ENCODE results near the gene KCNQ5.

The KCNQ5 gene

GRCh38 chr6:72619883-72620696, 1.8 kb upstream of the KCNQ5 start:
- Histone ChIP-seq H2AFZ (ENCODE audit: low read depth) (peak overlapping the region; percentile 87), H3K79me2 (ENCODE audit: insufficient read depth, low read depth) (peaks cover 25% of the 10 kb centered on the region), H3K36me3 (ENCODE audit: insufficient read depth) (no peaks in the 10 kb centered on the region), H3K9ac (peak overlapping the region; percentile 97; the same call in 1 of the 2 replicates), H3K4me1 (ENCODE audit: low read depth, poor library complexity, severe bottlenecking) (peaks cover 31% of the 10 kb centered on the region), H3K4me2 (peak overlapping the region; percentile 85), H3K27me3 (ENCODE audit: insufficient read depth, low read depth) (no peaks in the 10 kb centered on the region), H4K20me1 (ENCODE audit: insufficient read depth) (no peaks in the 10 kb centered on the region), H3K27ac (peak overlapping the region; percentile 96), H3K4me3 (IDR thresholded peaks at IDR 0.05; ENCODE audit: insufficient read depth, low read depth, low read length) (peak overlapping the region; percentile 4)
- TF ChIP-seq CTCF (conservative IDR thresholded peaks at IDR 0.05; ENCODE audit: low read depth, low read length) = no peak

- H3K27ac ChIP-seq = peak overlapping the region; percentile 96
- H3K9ac ChIP-seq = peak overlapping the region; percentile 97
- H3K4me1 ChIP-seq (ENCODE audit: low read depth, poor library complexity, severe bottlenecking) = peaks cover 39% of the 10 kb centered on the region
- peak overlapping the region; percentile 4 for H3K4me3 ChIP-seq (IDR thresholded peaks at IDR 0.05; ENCODE audit: insufficient read depth, low read depth, low read length)
- peaks cover 33% of the 10 kb centered on the region for H3K79me2 ChIP-seq (ENCODE audit: insufficient read depth, low read depth)
- TF ChIP-seq CTCF (conservative IDR thresholded peaks at IDR 0.05; ENCODE audit: low read depth, low read length) = no peak
- H4K20me1 ChIP-seq (ENCODE audit: insufficient read depth) = no peaks in the 10 kb centered on the region
- H3K27me3 ChIP-seq (ENCODE audit: insufficient read depth, low read depth) = no peaks in the 10 kb centered on the region
- no peaks in the 10 kb centered on the region for H3K36me3 ChIP-seq (ENCODE audit: insufficient read depth)
- peak overlapping the region; percentile 85 for H3K4me2 ChIP-seq
- peak overlapping the region; percentile 87 for H2AFZ ChIP-seq (ENCODE audit: low read depth)
These were observed 983 bp upstream of the KCNQ5 start for GRCh38 chr6:72620871-72621290.

GRCh38 chr6:72622094-72622940, 453 bp downstream of the KCNQ5 start:
- Histone ChIP-seq H3K36me3 (ENCODE audit: insufficient read depth) (no peaks in the 10 kb centered on the region), H3K9ac (peak overlapping the region; percentile 97), H3K4me1 (ENCODE audit: low read depth, poor library complexity, severe bottlenecking) (peaks cover 41% of the 10 kb centered on the region), H3K27me3 (ENCODE audit: insufficient read depth, low read depth) (no peaks in the 10 kb centered on the region), H2AFZ (ENCODE audit: low read depth) (peak overlapping the region; percentile 87), H4K20me1 (ENCODE audit: insufficient read depth) (no peaks in the 10 kb centered on the region), H3K4me2 (peak overlapping the region; percentile 85), H3K79me2 (ENCODE audit: insufficient read depth, low read depth) (peaks cover 48% of the 10 kb centered on the region), H3K4me3 (IDR thresholded peaks at IDR 0.05; ENCODE audit: insufficient read depth, low read depth, low read length) (peak overlapping the region; percentile 23), H3K27ac (peak overlapping the region; percentile 96)
- no peak for TF ChIP-seq CTCF (conservative IDR thresholded peaks at IDR 0.05; ENCODE audit: low read depth, low read length)

- Histone ChIP-seq H2AFZ (ENCODE audit: low read depth) (no peak overlapping the region), H3K9ac (peak overlapping the region; percentile 97; the same call in 1 of the 2 replicates), H3K4me3 (IDR thresholded peaks at IDR 0.05; ENCODE audit: insufficient read depth, low read depth, low read length) (no peak overlapping the region), H3K79me2 (ENCODE audit: insufficient read depth, low read depth) (peaks cover 63% of the 10 kb centered on the region), H3K4me1 (ENCODE audit: low read depth, poor library complexity, severe bottlenecking) (peaks cover 48% of the 10 kb centered on the region), H3K4me2 (peak overlapping the region; percentile 85), H3K36me3 (ENCODE audit: insufficient read depth) (no peaks in the 10 kb centered on the region), H3K27ac (peak overlapping the region; percentile 96), H4K20me1 (ENCODE audit: insufficient read depth) (no peaks in the 10 kb centered on the region), H3K27me3 (ENCODE audit: insufficient read depth, low read depth) (no peaks in the 10 kb centered on the region)
- TF ChIP-seq CTCF (conservative IDR thresholded peaks at IDR 0.05; ENCODE audit: low read depth, low read length) = no peak
These were observed 1.9 kb downstream of the KCNQ5 start for GRCh38 chr6:72623808-72624207.
